GM23248 (cell line): Measurements from ENCODE around the gene FAM9A.
"Not testable (repeated sequence)": the region's sequence is repeated elsewhere in the genome, so short reads cannot be mapped to it uniquely, and the experiment has no call there.

Experiments used
- EZH2 ChIP-seq: fragments of 200-600 bp; sonication (generic); IDR thresholded peaks from 2 replicates; pipeline ENCODE4 v1.6.1; 2018; ENCODE audit warnings: antibody characterized with exemption, mild to moderate bottlenecking; ENCODE audit not compliant: insufficient read depth, poor library complexity, severe bottlenecking
- EZH2phosphoT487 ChIP-seq: fragments of 200-600 bp; sonication (generic); IDR thresholded peaks from 2 replicates; pipeline ENCODE4 v1.6.1; 2018; ENCODE audit warnings: antibody characterized with exemption, moderate library complexity, mild to moderate bottlenecking, low read depth; ENCODE audit not compliant: insufficient read depth

- not testable (repeated sequence) for TF ChIP-seq EZH2, EZH2phosphoT487
These were observed 19.3 kb downstream of the FAM9A start for GRCh38 chrX:8781921-8782320.
